ENCODE measurements around the gene GUSB. TPM values are rescaled to one million over a fixed set of nuclear protein-coding genes. Genes with fewer than 3 reads are reported as not detected.
A peak's percentile ranks its signal among the peaks of the same experiment; 100 is the strongest.
"Not testable (repeated sequence)": the region's sequence is repeated elsewhere in the genome, so short reads cannot be mapped to it uniquely, and the experiment has no call there.

GUSB gene
- total RNA-seq, 1 experiment from 2014 or later, result 47.0 TPM

DNA sequence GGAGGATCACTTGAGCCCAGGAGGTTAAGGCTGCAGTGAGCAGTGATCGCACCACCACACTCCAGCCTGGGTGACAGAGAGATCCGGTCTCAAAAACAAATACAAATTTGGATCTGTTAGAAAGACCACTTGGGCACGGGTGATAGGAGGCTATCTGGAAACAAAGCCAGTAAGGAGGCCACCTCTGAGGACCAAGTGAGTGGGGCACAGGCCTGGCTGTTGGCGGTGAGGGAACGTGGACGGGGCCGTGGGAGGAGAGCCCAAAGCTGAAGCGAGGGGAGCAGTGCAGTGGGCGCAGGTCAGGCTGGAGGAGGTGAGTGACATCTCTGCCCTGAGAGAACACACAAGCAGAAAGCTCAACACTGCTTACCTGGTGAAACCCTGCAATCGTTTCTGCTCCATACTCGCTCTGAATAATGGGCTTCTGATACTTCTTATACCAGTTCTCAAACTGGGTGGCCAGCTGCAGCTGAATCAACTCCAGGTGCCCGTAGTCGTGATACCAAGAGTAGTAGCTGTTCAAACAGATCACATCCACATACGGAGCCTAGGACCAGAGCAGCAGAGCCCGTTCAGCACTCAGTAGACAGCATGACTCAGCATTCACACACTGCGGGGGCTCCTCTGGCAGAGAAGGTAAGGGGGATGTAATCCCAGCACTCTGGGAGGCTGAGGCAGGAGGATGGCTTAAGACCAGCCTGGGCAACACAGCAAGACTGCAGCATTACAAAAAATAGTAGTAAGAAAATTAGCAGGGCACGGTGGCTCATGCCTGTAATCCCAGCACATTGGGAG lies 14.5 kb downstream of the GUSB start:
- Histone ChIP-seq H3K27me3 (replicated peaks) (no peaks in the 10 kb centered on the region), H3K9me3 (replicated peaks) (no peaks in the 10 kb centered on the region), H3K4me1 (replicated peaks) (no peaks in the 10 kb centered on the region), H3K4me3 (no peak overlapping the region), H3K27ac (no peak overlapping the region), H3K36me3 (peaks cover 97% of the 10 kb centered on the region)
- no peak for DNase-seq (ENCODE audit: low read depth in 1 of 2, low spot score in 2 of 2)

DNA sequence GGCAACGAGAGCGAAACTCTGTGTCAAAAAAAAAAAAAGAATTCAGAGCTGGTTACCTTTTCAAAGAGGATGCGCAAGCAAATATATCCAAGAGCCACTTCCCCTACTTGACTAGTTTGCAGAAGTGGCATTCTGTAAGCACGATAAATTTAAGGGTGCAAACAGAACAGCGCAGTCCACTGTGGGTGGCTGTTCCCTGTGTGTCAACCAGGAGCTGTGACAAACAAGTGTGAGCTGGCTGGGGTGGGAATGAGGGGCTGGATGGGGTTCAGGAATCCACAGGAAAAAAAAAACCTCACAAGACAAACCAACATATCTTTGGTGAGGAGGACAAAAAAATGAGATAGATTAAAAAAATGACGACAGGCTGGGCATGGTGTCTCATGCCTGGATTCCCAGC lies 15.9 kb downstream of the GUSB start:
- no peak overlapping the region for H3K27ac ChIP-seq
- H3K4me3 ChIP-seq, result no peak overlapping the region
- H3K4me1 ChIP-seq (replicated peaks), result no peaks in the 10 kb centered on the region
- DNase-seq (ENCODE audit: low read depth in 1 of 2, low spot score in 2 of 2), result no peak
- peaks cover 97% of the 10 kb centered on the region for H3K36me3 ChIP-seq
- H3K9me3 ChIP-seq (replicated peaks), result no peaks in the 10 kb centered on the region
- no peaks in the 10 kb centered on the region for H3K27me3 ChIP-seq (replicated peaks)

DNA sequence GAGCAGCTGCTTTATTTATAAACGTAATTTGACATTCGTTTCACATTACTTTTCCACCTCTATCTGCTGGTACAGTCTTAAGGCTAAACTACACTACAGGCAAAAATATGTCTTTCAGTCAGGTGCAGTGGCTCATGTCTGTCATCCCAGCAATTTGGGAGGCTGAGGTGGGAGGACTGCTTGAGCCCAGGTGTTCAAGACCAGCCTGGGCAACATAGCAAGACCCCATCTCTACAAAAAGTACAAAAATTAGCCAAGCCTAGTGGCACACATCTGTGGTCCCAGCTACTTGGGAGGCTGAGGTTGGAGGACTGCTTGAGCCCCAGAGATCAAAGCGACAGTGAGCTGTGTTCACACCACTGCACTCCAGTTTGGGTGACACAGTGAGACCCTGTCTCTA lies 17.3 kb downstream of the GUSB start:
- H3K9me3 ChIP-seq (replicated peaks); H3K27ac ChIP-seq; DNase-seq (ENCODE audit: low read depth in 1 of 2, low spot score in 2 of 2); H3K4me3 ChIP-seq; H3K4me1 ChIP-seq (replicated peaks); H3K27me3 ChIP-seq (replicated peaks): not testable (repeated sequence)
- H3K36me3 ChIP-seq, result peaks cover 97% of the 10 kb centered on the region

DNA sequence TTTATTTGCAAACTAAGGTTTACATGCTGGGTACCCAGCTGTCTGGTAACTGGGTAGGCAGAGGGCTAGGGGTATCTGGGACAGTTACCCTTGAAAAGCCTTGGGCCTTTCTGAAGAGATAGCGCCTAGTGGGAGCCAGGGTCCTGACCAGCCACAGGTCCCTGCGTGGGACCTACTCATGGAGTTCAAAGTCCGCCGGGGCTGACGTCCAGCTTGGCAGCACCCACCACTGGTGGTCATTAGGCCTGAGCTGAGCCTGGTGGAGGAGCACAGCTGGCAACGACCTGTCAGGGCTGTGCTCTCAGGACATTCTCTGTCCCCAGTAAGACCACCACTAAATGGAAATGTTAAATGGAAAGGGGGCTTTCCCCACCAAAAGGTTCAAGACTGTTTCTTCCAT lies 20.0 kb downstream of the GUSB start:
- no peaks in the 10 kb centered on the region for H3K27me3 ChIP-seq (replicated peaks)
- no peaks in the 10 kb centered on the region for H3K4me1 ChIP-seq (replicated peaks)
- H3K27ac ChIP-seq, result no peak overlapping the region
- no peaks in the 10 kb centered on the region for H3K9me3 ChIP-seq (replicated peaks)
- DNase-seq (ENCODE audit: low read depth in 1 of 2, low spot score in 2 of 2), result no peak
- H3K4me3 ChIP-seq, result no peak overlapping the region
- peaks cover 93% of the 10 kb centered on the region for H3K36me3 ChIP-seq

DNA sequence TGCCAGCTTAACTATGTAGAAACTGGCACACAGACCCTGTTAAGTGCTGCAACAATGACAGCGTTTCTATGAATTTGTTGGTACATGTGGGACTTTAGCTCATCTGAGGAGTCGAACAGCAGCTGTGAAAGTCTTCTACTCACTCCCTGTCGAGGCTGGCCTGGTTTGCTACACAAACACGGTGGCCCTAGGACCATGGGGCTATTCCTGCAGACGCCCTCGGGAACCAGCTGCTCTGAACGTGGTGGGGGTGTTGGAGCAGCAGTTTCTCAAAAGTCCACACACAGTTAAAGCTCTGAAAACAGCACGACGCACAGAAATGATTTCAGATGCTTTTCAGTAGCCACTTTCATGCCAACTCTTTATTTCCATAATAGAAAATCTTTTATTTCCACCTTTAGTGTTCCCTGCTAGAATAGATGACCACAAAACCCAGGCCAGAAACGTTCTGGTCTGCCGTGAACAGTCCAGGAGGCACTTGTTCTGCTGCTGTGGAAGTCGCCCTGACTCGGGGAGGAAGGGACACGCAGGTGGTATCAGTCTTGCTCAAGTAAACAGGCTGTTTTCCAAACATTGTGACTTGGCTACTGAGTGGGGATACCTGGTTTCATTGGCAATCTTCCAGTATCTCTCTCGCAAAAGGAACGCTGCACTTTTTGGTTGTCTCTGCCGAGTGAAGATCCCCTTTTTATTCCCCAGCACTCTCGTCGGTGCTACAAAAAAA lies 21.5 kb downstream of the GUSB start:
- no peak for DNase-seq (ENCODE audit: low read depth in 1 of 2, low spot score in 2 of 2)
- no peak overlapping the region for H3K4me3 ChIP-seq
- H3K9me3 ChIP-seq (replicated peaks), result no peaks in the 10 kb centered on the region
- no peaks in the 10 kb centered on the region for H3K27me3 ChIP-seq (replicated peaks)
- H3K4me1 ChIP-seq (replicated peaks), result no peaks in the 10 kb centered on the region
- peaks cover 92% of the 10 kb centered on the region for H3K36me3 ChIP-seq
- H3K27ac ChIP-seq, result no peak overlapping the region

DNA sequence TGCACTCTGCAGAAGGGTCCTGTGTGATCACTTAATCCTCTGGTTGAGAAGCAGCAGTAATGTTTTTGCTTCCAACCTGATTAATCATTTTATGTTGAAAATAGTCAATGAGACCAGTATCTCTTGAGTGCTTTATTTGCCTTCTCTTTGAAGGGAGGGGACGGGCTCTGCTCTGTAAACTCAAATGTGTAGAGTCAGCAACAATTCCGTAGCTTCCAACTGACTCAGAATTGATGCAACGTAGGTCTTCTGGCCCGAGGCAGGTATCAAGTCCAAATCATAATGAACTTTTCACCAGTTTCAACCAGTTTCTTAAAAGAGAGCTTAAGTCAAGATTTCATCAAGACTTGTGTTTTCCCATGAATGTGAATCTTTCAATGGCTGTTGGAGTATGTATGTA lies 26.3 kb downstream of the GUSB start:
- no peak overlapping the region for H3K4me3 ChIP-seq
- H3K4me1 ChIP-seq (replicated peaks), result no peaks in the 10 kb centered on the region
- H3K36me3 ChIP-seq, result peaks cover 53% of the 10 kb centered on the region
- no peaks in the 10 kb centered on the region for H3K27me3 ChIP-seq (replicated peaks)
- no peak for DNase-seq (ENCODE audit: low read depth in 1 of 2, low spot score in 2 of 2)
- no peaks in the 10 kb centered on the region for H3K9me3 ChIP-seq (replicated peaks)
- no peak overlapping the region for H3K27ac ChIP-seq

DNA sequence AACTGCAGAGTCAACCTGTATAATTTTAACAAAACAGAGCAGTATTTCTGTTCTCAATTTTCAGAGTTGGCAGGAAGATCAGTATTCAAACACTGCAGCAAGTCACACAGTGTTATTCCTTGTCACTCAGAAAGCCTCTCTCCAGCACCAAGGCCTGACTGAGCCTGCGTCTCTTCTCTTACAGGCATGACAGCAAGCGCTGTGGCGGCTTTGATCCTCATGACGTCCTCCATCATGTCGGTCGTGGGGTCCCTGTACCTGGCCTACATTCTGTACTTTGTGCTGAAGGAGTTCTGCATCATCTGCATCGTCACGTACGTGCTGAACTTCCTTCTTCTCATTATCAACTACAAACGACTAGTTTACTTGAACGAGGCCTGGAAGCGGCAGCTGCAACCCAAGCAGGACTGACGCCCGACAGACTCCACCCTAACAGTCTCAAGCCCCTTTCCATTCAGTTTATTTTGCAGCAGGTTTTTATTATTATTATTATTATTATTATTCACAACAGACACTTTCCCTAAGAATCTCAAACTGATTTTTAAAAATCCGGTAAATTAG lies 28.0 kb downstream of the GUSB start:
- H3K4me1 ChIP-seq (replicated peaks), result no peaks in the 10 kb centered on the region
- H3K36me3 ChIP-seq, result peaks cover 36% of the 10 kb centered on the region
- H3K4me3 ChIP-seq, result no peak overlapping the region
- DNase-seq (ENCODE audit: low read depth in 1 of 2, low spot score in 2 of 2), result peak in 1 of 2 experiments; percentile 28
- H3K27me3 ChIP-seq (replicated peaks), result no peaks in the 10 kb centered on the region
- no peak overlapping the region for H3K27ac ChIP-seq
- no peaks in the 10 kb centered on the region for H3K9me3 ChIP-seq (replicated peaks)

DNA sequence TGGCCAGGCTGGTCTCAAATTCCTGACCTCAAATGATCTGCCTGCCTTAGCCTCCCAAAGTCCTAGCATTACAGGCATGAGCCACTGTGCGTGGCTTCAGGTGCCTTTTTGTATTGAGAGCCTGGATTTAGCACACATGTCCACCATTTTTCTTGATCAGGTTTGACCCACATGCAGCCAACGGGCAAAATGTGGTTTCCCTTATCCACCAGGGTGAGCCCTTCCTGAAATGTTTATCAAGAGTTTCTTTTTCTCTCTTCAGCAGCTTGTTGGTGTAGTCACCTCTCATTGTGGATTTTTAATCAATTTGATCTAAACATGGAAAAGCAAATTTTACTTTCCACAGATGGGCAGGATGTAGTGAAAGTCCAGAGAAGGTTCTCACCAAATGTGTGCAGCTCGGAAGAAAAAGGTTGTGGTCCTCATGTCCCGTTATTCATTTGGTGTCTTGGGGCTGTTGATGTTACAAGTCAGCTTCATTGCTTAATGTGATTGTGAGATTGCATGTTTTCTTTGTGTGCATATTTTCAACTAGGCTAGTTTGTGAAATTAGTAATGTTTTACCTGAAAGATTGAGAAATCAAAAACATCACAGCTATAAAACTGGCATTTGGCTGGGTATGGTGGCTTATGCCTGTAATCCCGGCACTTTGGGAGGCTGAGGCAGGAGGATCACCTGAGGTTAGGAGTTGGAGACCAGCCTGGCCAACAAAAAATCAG lies 28.9 kb downstream of the GUSB start:
- peak in 1 of 2 experiments; percentile 16 for DNase-seq (ENCODE audit: low read depth in 1 of 2, low spot score in 2 of 2)
- Histone ChIP-seq H3K9me3 (replicated peaks) (no peaks in the 10 kb centered on the region), H3K36me3 (peaks cover 28% of the 10 kb centered on the region), H3K4me3 (no peak overlapping the region), H3K27me3 (replicated peaks) (no peaks in the 10 kb centered on the region), H3K4me1 (replicated peaks) (no peaks in the 10 kb centered on the region), H3K27ac (no peak overlapping the region)

DNA sequence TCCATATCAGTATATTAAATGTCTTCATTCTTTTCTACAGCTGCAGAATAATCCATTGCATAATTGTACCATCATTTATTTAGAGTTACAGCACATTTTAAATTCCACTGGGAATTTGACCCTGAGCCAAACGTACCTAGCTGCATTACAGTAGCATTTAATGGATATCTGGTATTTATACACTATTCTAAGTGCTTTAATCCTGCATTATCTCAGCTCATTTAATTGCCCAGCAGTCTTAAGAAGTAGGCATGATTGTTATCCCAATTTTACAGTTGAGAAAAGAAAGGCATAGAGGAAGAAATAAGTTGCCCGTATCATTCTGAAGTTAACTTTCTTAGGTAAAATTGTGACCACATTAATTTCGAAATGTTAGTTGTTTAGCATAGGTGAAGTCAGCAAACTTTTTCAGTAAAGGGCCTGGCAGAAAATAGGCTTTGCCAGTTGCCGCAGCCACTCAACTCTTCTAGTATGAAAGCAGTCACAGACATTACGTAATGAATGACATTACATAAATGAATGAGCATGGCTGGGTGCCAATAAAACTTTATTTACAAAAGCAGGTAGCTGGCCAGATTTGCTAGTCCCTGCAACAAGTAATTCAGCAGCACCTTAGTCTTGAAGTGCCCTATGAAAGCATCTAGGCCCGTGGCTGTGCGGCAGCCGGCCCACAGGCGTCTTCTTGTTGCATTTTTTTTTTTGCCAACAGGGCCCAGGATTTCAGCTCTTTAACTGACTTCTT lies 30.0 kb downstream of the GUSB start:
- Histone ChIP-seq H3K9me3 (replicated peaks) (no peaks in the 10 kb centered on the region), H3K4me1 (replicated peaks) (no peaks in the 10 kb centered on the region), H3K27ac (no peak overlapping the region), H3K4me3 (no peak overlapping the region), H3K27me3 (replicated peaks) (no peaks in the 10 kb centered on the region), H3K36me3 (peaks cover 21% of the 10 kb centered on the region)
- peak in 1 of 2 experiments; percentile 10 for DNase-seq (ENCODE audit: low read depth in 1 of 2, low spot score in 2 of 2)

DNA sequence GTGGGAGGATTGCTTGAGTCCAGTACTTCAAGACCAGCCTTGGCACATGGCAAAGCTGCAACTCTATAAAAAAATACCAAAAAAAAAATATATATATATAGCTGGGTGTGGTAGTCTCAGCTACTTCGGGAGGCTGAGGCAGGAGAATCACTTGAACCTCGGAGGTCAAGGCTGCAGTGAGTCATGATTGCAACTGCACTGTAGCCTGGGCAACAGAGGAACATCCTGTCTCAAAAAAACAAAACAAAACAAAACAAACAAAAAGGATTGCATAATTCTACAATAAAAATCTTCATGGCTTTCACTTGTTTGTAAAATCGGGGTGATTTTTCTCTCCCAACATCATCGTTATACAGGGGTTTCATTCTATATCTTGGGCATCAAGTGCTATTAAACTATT lies 35.1 kb downstream of the GUSB start:
- Histone ChIP-seq H3K27me3 (replicated peaks) (no peaks in the 10 kb centered on the region), H3K4me3 (no peak overlapping the region), H3K9me3 (replicated peaks) (no peaks in the 10 kb centered on the region), H3K27ac (peak overlapping the region; percentile 42; the same call in 1 of the 2 replicates), H3K4me1 (replicated peaks) (no peaks in the 10 kb centered on the region), H3K36me3 (no peaks in the 10 kb centered on the region)
- no peak for DNase-seq (ENCODE audit: low read depth in 1 of 2, low spot score in 2 of 2)

DNA sequence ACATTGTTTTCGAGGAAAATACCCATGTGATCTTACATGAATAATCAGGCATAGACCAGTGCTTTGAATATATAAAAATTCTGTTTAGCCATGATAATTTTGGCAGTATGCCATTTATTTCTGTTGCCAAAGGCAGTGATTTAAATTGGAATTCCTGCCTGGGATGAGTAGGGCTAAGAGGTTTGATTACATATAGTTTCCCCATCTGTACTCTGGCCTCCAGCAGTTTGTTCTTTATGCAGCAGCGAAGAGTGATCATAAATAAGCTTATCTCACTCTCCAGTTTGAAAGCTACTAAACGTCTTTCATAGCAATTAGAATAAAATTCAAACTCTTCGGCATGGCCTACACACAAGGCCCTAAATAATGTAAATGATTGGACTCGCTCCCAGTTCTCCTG lies 36.2 kb downstream of the GUSB start:
- H3K27ac ChIP-seq; H3K36me3 ChIP-seq; H3K4me3 ChIP-seq; H3K27me3 ChIP-seq (replicated peaks); H3K4me1 ChIP-seq (replicated peaks); H3K9me3 ChIP-seq (replicated peaks); DNase-seq (ENCODE audit: low read depth in 1 of 2, low spot score in 2 of 2): not testable (repeated sequence)

DNA sequence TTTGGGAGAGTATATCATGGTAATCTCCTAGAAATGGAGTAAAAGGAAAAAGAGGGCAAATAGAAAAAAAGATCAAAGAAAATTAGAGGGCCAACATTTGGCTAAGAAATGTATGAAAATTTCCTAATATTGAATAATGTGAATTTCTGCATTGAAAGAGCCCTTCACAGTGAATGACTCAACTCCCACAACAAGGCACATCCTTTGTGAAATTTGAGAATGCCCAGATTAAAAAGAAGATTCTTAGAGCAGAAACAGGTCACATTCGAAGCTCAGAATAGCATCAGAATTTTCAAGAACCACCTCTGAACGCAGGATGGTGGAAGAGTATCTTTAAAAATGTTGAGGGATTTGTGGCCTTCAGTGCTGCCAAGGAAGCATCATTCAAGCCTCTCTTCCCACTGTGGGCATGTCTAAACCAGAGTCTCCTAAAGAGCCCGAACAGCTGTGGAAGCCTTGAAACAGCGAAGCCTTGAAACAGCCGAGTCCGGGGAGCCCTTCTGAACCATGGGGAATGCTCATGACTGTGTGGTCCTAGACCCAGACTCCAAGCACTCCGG lies 43.6 kb downstream of the GUSB start:
- H3K9me3 ChIP-seq (replicated peaks), result no peaks in the 10 kb centered on the region
- DNase-seq (ENCODE audit: low read depth in 1 of 2, low spot score in 2 of 2), result no peak
- H3K36me3 ChIP-seq, result no peaks in the 10 kb centered on the region; the same call in 1 of the 2 replicates
- H3K4me3 ChIP-seq, result no peak overlapping the region
- no peaks in the 10 kb centered on the region for H3K4me1 ChIP-seq (replicated peaks)
- no peak overlapping the region for H3K27ac ChIP-seq
- no peaks in the 10 kb centered on the region for H3K27me3 ChIP-seq (replicated peaks)

DNA sequence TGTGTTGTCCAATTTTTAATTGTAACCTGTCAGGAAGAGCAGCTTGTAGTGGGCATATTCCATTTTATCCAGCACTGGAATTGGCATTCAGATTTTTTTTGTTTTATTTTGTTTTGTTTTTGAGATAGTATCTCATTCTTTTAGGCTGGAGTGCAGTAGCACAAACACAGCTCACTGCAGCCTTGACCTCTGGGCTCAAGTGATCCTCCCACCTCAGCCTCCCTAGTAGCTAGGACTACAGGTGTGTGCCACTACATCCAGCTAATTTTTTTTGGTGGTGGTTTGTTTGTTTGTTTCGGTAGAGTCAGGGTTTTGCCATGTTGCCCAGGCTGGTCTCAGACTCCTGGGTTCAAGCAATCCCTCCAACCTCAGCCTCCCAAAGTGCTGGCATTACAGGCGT lies 44.7 kb downstream of the GUSB start:
- Histone ChIP-seq H3K27ac (no peak overlapping the region), H3K9me3 (replicated peaks) (no peaks in the 10 kb centered on the region), H3K4me1 (replicated peaks) (peaks cover 8% of the 10 kb centered on the region), H3K36me3 (no peaks in the 10 kb centered on the region; the same call in 1 of the 2 replicates), H3K27me3 (replicated peaks) (no peaks in the 10 kb centered on the region), H3K4me3 (no peak overlapping the region)
- DNase-seq (ENCODE audit: low read depth in 1 of 2, low spot score in 2 of 2), result no peak
